ENCODE data around the gene CBX5.
A peak's percentile ranks its signal among the peaks of the same experiment; 100 is the strongest.

Gene CBX5

GRCh38 chr12:54270345-54270744, 9.6 kb downstream of the CBX5 start:
- H3K4me1 ChIP-seq (ENCODE audit: low read length): no peaks in the 10 kb centered on the region
- no peak overlapping the region for H3K4me3 ChIP-seq (ENCODE audit: low read length)
- H3K9ac ChIP-seq (ENCODE audit: low read length): no peak overlapping the region
- peaks cover 30% of the 10 kb centered on the region for H3K36me3 ChIP-seq (replicated peaks; ENCODE audit: low read depth, low read length)
- H3K4me2 ChIP-seq (ENCODE audit: low read length): no peak overlapping the region
- no peak overlapping the region for H3K27ac ChIP-seq (ENCODE audit: low read length)
- H3K79me2 ChIP-seq (ENCODE audit: low read length): peaks cover 53% of the 10 kb centered on the region
- no peaks in the 10 kb centered on the region for H3K9me3 ChIP-seq (ENCODE audit: insufficient read depth, low read length)
- no peak overlapping the region for H2AFZ ChIP-seq (ENCODE audit: low read depth, low read length)
- no peaks in the 10 kb centered on the region for H3K27me3 ChIP-seq (ENCODE audit: low read depth, low read length)
- peaks cover 11% of the 10 kb centered on the region; the same call in 1 of the 2 replicates for H4K20me1 ChIP-seq (ENCODE audit: insufficient read depth, low read length)
- TF ChIP-seq EZH2phosphoT487 (IDR thresholded peaks at IDR 0.05; ENCODE audit: low read depth): no peak

DNA sequence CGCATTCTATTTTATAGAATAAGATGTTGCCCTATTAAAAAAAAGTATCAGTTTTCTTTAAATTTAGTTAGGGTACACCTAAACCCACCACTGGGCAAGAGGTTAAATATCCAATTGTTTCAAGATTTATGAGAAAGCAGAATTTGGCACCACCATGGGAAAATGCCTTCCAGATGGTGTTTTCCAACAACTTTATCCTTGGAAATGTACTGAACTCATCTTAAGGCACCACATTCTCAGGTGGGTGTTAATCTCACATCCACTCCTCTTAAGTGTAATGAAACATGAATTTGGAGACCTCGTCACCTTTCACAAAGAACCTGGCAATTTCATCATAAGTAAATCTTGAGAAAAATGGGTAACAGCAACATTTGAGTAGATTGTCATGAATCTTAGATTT, 13.1 kb downstream of the CBX5 start:
- Histone ChIP-seq H3K4me1 (ENCODE audit: low read length) (peaks cover 9% of the 10 kb centered on the region), H3K27me3 (ENCODE audit: low read depth, low read length) (no peaks in the 10 kb centered on the region), H2AFZ (ENCODE audit: low read depth, low read length) (no peak overlapping the region), H3K27ac (ENCODE audit: low read length) (no peak overlapping the region), H3K4me2 (ENCODE audit: low read length) (no peak overlapping the region), H3K36me3 (replicated peaks; ENCODE audit: low read depth, low read length) (peaks cover 18% of the 10 kb centered on the region), H4K20me1 (ENCODE audit: insufficient read depth, low read length) (peaks cover 7% of the 10 kb centered on the region), H3K79me2 (ENCODE audit: low read length) (peaks cover 43% of the 10 kb centered on the region), H3K9me3 (ENCODE audit: insufficient read depth, low read length) (no peaks in the 10 kb centered on the region), H3K4me3 (ENCODE audit: low read length) (no peak overlapping the region), H3K9ac (ENCODE audit: low read length) (no peak overlapping the region)
- TF ChIP-seq, protein P1, sequence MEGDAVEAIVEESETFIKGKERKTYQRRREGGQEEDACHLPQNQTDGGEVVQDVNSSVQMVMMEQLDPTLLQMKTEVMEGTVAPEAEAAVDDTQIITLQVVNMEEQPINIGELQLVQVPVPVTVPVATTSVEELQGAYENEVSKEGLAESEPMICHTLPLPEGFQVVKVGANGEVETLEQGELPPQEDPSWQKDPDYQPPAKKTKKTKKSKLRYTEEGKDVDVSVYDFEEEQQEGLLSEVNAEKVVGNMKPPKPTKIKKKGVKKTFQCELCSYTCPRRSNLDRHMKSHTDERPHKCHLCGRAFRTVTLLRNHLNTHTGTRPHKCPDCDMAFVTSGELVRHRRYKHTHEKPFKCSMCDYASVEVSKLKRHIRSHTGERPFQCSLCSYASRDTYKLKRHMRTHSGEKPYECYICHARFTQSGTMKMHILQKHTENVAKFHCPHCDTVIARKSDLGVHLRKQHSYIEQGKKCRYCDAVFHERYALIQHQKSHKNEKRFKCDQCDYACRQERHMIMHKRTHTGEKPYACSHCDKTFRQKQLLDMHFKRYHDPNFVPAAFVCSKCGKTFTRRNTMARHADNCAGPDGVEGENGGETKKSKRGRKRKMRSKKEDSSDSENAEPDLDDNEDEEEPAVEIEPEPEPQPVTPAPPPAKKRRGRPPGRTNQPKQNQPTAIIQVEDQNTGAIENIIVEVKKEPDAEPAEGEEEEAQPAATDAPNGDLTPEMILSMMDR (IDR thresholded peaks at IDR 0.05; ENCODE audit: low read depth, low read length): no peak
- TF ChIP-seq EZH2phosphoT487 (IDR thresholded peaks at IDR 0.05; ENCODE audit: low read depth): no peak

DNA sequence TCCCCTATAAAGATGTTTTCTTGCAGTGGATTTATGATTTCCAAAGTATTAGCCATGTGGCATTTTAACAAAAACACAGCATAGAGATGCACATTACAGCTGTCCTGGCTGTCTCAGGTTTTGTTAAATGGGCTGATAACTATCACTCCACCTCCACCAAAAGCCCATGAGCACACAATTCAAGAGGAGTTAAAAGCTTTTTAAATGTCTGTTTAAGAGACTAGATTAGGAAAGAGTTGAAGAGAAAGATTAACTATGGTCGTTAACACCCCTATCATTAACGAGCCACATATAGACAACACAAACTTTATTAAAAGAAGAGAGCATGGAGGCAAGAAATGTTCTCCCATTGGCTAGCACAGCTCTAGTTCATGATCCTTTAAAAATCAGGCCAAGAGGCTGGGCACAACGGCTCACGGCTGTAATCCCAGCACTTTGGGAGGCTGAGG, 14.5 kb downstream of the CBX5 start:
- no peak overlapping the region for H2AFZ ChIP-seq (ENCODE audit: low read depth, low read length)
- peaks cover 53% of the 10 kb centered on the region for H3K79me2 ChIP-seq (ENCODE audit: low read length)
- H3K9ac ChIP-seq (ENCODE audit: low read length): no peak overlapping the region

DNA sequence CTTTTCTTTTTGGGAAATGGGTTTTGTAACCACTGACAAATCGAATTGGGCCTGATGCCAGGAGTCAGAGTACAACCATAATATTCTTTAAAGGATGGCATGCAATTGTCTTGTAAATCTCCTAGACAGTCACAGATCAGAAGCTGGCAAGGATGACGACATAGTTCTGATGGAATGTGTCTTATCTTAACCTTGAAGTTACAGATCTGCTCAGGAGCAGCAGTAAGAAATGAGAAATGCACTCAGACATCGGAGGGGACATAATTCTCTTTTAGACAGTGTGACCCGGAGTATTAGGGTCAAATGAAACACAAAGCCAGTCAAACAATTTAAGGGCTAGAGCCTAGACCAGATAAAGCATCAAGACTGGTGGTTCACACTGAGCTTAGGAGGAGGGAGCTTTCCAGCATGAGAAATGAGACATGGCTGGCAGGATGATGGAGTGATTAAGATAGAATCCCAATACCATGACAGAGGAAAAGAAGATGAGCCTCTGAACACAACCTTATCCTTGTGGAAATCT, 17.5 kb downstream of the CBX5 start:
- no peaks in the 10 kb centered on the region for H3K27me3 ChIP-seq (ENCODE audit: low read depth, low read length)
- H3K27ac ChIP-seq (ENCODE audit: low read length): no peak overlapping the region
- peaks cover 67% of the 10 kb centered on the region for H3K79me2 ChIP-seq (ENCODE audit: low read length)
- H3K36me3 ChIP-seq (replicated peaks; ENCODE audit: low read depth, low read length): peaks cover 17% of the 10 kb centered on the region
- H3K4me1 ChIP-seq (ENCODE audit: low read length): peaks cover 44% of the 10 kb centered on the region
- peaks cover 7% of the 10 kb centered on the region for H4K20me1 ChIP-seq (ENCODE audit: insufficient read depth, low read length)
- no peak overlapping the region for H3K9ac ChIP-seq (ENCODE audit: low read length)
- no peak overlapping the region for H2AFZ ChIP-seq (ENCODE audit: low read depth, low read length)
- peak overlapping the region; percentile 25; the same call in 1 of the 2 replicates for H3K4me2 ChIP-seq (ENCODE audit: low read length)
- H3K4me3 ChIP-seq (ENCODE audit: low read length): no peak overlapping the region
- H3K9me3 ChIP-seq (ENCODE audit: insufficient read depth, low read length): no peaks in the 10 kb centered on the region
- TF ChIP-seq, protein P1 (IDR thresholded peaks at IDR 0.05; ENCODE audit: low read depth, low read length): no peak
- no peak for TF ChIP-seq EZH2phosphoT487 (IDR thresholded peaks at IDR 0.05; ENCODE audit: low read depth)

More for the DNA sequence above, 14.5 kb downstream of the CBX5 start:
- H3K27me3 ChIP-seq (ENCODE audit: low read depth, low read length): no peaks in the 10 kb centered on the region
- no peak for TF ChIP-seq EZH2phosphoT487 (IDR thresholded peaks at IDR 0.05; ENCODE audit: low read depth)
- TF ChIP-seq, protein P1 (IDR thresholded peaks at IDR 0.05; ENCODE audit: low read depth, low read length): no peak
- H3K9me3 ChIP-seq (ENCODE audit: insufficient read depth, low read length): no peaks in the 10 kb centered on the region
- H3K4me1 ChIP-seq (ENCODE audit: low read length): peaks cover 19% of the 10 kb centered on the region
- H3K27ac ChIP-seq (ENCODE audit: low read length): no peak overlapping the region
- H3K4me2 ChIP-seq (ENCODE audit: low read length): no peak overlapping the region
- no peak overlapping the region for H3K4me3 ChIP-seq (ENCODE audit: low read length)
- H3K36me3 ChIP-seq (replicated peaks; ENCODE audit: low read depth, low read length): peaks cover 14% of the 10 kb centered on the region
- peaks cover 7% of the 10 kb centered on the region for H4K20me1 ChIP-seq (ENCODE audit: insufficient read depth, low read length)
